ENCODE measurements around the gene ATP10A. TPM values are rescaled to one million over a fixed set of nuclear protein-coding genes. Genes with fewer than 3 reads are reported as not detected.

ATP10A gene
- total RNA-seq, 1 donor from 2014 or later: not detected

GRCh38 chr15:25844542-25844941 is 18.6 kb downstream of the ATP10A start:
- no peak for DNase-seq
- H3K27ac Mint-ChIP-seq (ENCODE audit: unreplicated experiment): no peak overlapping the region
- peaks cover 11% of the 10 kb centered on the region for H3K9me3 Mint-ChIP-seq (ENCODE audit: unreplicated experiment)
- peaks cover 4% of the 10 kb centered on the region for H3K27me3 Mint-ChIP-seq (ENCODE audit: unreplicated experiment)
- no peak overlapping the region for H3K4me3 Mint-ChIP-seq (ENCODE audit: unreplicated experiment)
- H3K4me1 Mint-ChIP-seq (ENCODE audit: low read depth, unreplicated experiment): peaks cover 24% of the 10 kb centered on the region
- no peaks in the 10 kb centered on the region for H3K36me3 Mint-ChIP-seq (ENCODE audit: unreplicated experiment)
- TF ChIP-seq CTCF (IDR thresholded peaks at IDR 0.05; ENCODE audit: partially characterized antibody, unreplicated experiment): no peak

GRCh38 chr15:25844076-25844475 is 19.1 kb downstream of the ATP10A start:
- no peak for TF ChIP-seq CTCF (IDR thresholded peaks at IDR 0.05; ENCODE audit: partially characterized antibody, unreplicated experiment)
- Mint-ChIP-seq H3K27me3 (ENCODE audit: unreplicated experiment) (peaks cover 4% of the 10 kb centered on the region), H3K27ac (ENCODE audit: unreplicated experiment) (no peak overlapping the region), H3K4me1 (ENCODE audit: low read depth, unreplicated experiment) (peaks cover 19% of the 10 kb centered on the region), H3K4me3 (ENCODE audit: unreplicated experiment) (no peak overlapping the region), H3K9me3 (ENCODE audit: unreplicated experiment) (peaks cover 11% of the 10 kb centered on the region), H3K36me3 (ENCODE audit: unreplicated experiment) (no peaks in the 10 kb centered on the region)
- DNase-seq: no peak

GRCh38 chr15:25839638-25840156 is 23.4 kb downstream of the ATP10A start:
- Mint-ChIP-seq H3K36me3 (ENCODE audit: unreplicated experiment) (no peaks in the 10 kb centered on the region), H3K27ac (ENCODE audit: unreplicated experiment) (no peak overlapping the region), H3K4me1 (ENCODE audit: low read depth, unreplicated experiment) (peaks cover 6% of the 10 kb centered on the region), H3K9me3 (ENCODE audit: unreplicated experiment) (peaks cover 4% of the 10 kb centered on the region), H3K27me3 (ENCODE audit: unreplicated experiment) (peaks cover 2% of the 10 kb centered on the region), H3K4me3 (ENCODE audit: unreplicated experiment) (no peak overlapping the region)
- no peak for DNase-seq
- TF ChIP-seq CTCF (IDR thresholded peaks at IDR 0.05; ENCODE audit: partially characterized antibody, unreplicated experiment): no peak

- Mint-ChIP-seq H3K9me3 (ENCODE audit: unreplicated experiment) (peaks cover 4% of the 10 kb centered on the region), H3K27ac (ENCODE audit: unreplicated experiment) (no peak overlapping the region), H3K36me3 (ENCODE audit: unreplicated experiment) (no peaks in the 10 kb centered on the region), H3K27me3 (ENCODE audit: unreplicated experiment) (peaks cover 2% of the 10 kb centered on the region), H3K4me1 (ENCODE audit: low read depth, unreplicated experiment) (peaks cover 3% of the 10 kb centered on the region), H3K4me3 (ENCODE audit: unreplicated experiment) (no peak overlapping the region)
- no peak for DNase-seq
- TF ChIP-seq CTCF (IDR thresholded peaks at IDR 0.05; ENCODE audit: partially characterized antibody, unreplicated experiment): no peak
Observed at GRCh38 chr15:25838871-25839195, 24.3 kb downstream of the ATP10A start.

- no peak overlapping the region for H3K27ac Mint-ChIP-seq (ENCODE audit: unreplicated experiment)
- peaks cover 4% of the 10 kb centered on the region for H3K9me3 Mint-ChIP-seq (ENCODE audit: unreplicated experiment)
- no peaks in the 10 kb centered on the region for H3K4me1 Mint-ChIP-seq (ENCODE audit: low read depth, unreplicated experiment)
- no peak for TF ChIP-seq CTCF (IDR thresholded peaks at IDR 0.05; ENCODE audit: partially characterized antibody, unreplicated experiment)
- no peak overlapping the region for H3K4me3 Mint-ChIP-seq (ENCODE audit: unreplicated experiment)
- no peaks in the 10 kb centered on the region for H3K36me3 Mint-ChIP-seq (ENCODE audit: unreplicated experiment)
- peaks cover 2% of the 10 kb centered on the region for H3K27me3 Mint-ChIP-seq (ENCODE audit: unreplicated experiment)
- DNase-seq: no peak
Observed at GRCh38 chr15:25838191-25838870, 24.8 kb downstream of the ATP10A start.

Measured in glutamatergic neuron (in vitro differentiated cells).